Fibroblast of lung (primary cell): ENCODE measurements around the gene ST3GAL4. TPM values are rescaled to one million over a fixed set of nuclear protein-coding genes. Genes with fewer than 3 reads are reported as not detected.

Experiments
- DNase-seq, 2 donors: peaks; one replicate each; pipeline versions ENCODE4 v3.0.0 to v3.0.0-alpha.2; 2010; ENCODE audit warnings: low read depth in 2 of 2
- H2AFZ ChIP-seq: 2 replicates; pipeline ENCODE4 v1.5.1; 2012; ENCODE audit warnings: low read length, control low read depth, inconsistent platforms
- H3K27ac ChIP-seq: 2 replicates; pipeline ENCODE4 v1.5.1; 2011; ENCODE audit warnings: low read length, control low read depth; ENCODE audit not compliant: insufficient read depth
- H3K27me3 ChIP-seq: 2 replicates; pipeline ENCODE4 v1.5.1; 2011; ENCODE audit warnings: mild to moderate bottlenecking, low read length; ENCODE audit not compliant: control insufficient read depth, insufficient read depth
- H3K36me3 ChIP-seq: 2 replicates; pipeline ENCODE4 v1.5.1; 2011; ENCODE audit warnings: low read length; ENCODE audit not compliant: control insufficient read depth, insufficient read depth
- H3K4me1 ChIP-seq: 2 replicates; pipeline ENCODE4 v1.5.1; 2011; ENCODE audit warnings: low read length; ENCODE audit not compliant: control insufficient read depth, insufficient read depth; ENCODE audit errors: extremely low read depth
- H3K4me2 ChIP-seq: 2 replicates; pipeline ENCODE4 v1.5.1; 2011; ENCODE audit warnings: low read length, control low read depth; ENCODE audit not compliant: insufficient read depth; ENCODE audit errors: extremely low read depth
- H3K4me3 ChIP-seq, 4 experiments: fragments of 200-600 bp in 1 of 4; sonication (generic) in 1 of 4; replicated peaks in 1 of 4; 2 replicates each; pipeline ENCODE4 v1.5.1; 2011 to 2016; ENCODE audit warnings: low read length in 4 of 4, low read depth in 3 of 4, mild to moderate bottlenecking in 3 of 4, control low read depth in 2 of 4, inconsistent platforms in 1 of 4, mixed read lengths in 1 of 4; ENCODE audit not compliant: insufficient read depth in 1 of 4; ENCODE audit errors: control extremely low read depth in 1 of 4
- H3K79me2 ChIP-seq: 2 replicates; pipeline ENCODE4 v1.5.1; 2012; ENCODE audit warnings: mild to moderate bottlenecking, low read length, inconsistent platforms; ENCODE audit not compliant: control insufficient read depth, insufficient read depth
- H3K9ac ChIP-seq: 2 replicates; pipeline ENCODE4 v1.5.1; 2011; ENCODE audit warnings: mild to moderate bottlenecking, low read length, control low read depth; ENCODE audit not compliant: insufficient read depth
- H3K9me3 ChIP-seq: 2 replicates; pipeline ENCODE4 v1.5.1; 2012; ENCODE audit warnings: low read depth, low read length; ENCODE audit not compliant: control insufficient read depth, insufficient read depth
- H4K20me1 ChIP-seq: 2 replicates; pipeline ENCODE4 v1.5.1; 2011; ENCODE audit warnings: low read length; ENCODE audit not compliant: control insufficient read depth, insufficient read depth; ENCODE audit errors: extremely low read depth
- EZH2 ChIP-seq: IDR thresholded peaks from 2 replicates; pipeline ENCODE4 v1.5.1; 2012; ENCODE audit warnings: low read length, control low read depth, mild to moderate bottlenecking; ENCODE audit errors: missing control alignments
- polyA plus RNA-seq, 2 donors: library from polyadenylated mRNA; depleted of rRNA in 1 of 2; stranded (reverse) in 1 of 2; unstranded in 1 of 2; fragments of >200 nt; gene quantifications; 2 replicates each; pipeline ENCODE4 v1.2.1, GENCODE V29; 2011 to 2012; ENCODE audit warnings: missing spikeins in 1 of 2
- total RNA-seq: library from RNA; depleted of rRNA; stranded (reverse); fragments of >200 nt; gene quantifications from 2 replicates; pipeline ENCODE4 v1.2.1, GENCODE V29; 2014
- TF ChIP-seq, protein P1 (sequence below), 2 donors: IDR thresholded peaks in 1 of 2; conservative IDR thresholded peaks in 1 of 2; 1 replicate in 1 of 2; 2 replicates in 1 of 2; pipeline ENCODE4 v1.5.1; 2011 to 2012; ENCODE audit warnings: low read length in 2 of 2, control low read depth in 1 of 2, inconsistent platforms in 1 of 2, low read depth in 1 of 2, mild to moderate bottlenecking in 1 of 2

ST3GAL4 gene
- total and polyA plus RNA-seq, 2 donors (not counting 1 experiment from before 2014, with no cell fraction given) = 16.7 to 36.8 TPM

DNA sequence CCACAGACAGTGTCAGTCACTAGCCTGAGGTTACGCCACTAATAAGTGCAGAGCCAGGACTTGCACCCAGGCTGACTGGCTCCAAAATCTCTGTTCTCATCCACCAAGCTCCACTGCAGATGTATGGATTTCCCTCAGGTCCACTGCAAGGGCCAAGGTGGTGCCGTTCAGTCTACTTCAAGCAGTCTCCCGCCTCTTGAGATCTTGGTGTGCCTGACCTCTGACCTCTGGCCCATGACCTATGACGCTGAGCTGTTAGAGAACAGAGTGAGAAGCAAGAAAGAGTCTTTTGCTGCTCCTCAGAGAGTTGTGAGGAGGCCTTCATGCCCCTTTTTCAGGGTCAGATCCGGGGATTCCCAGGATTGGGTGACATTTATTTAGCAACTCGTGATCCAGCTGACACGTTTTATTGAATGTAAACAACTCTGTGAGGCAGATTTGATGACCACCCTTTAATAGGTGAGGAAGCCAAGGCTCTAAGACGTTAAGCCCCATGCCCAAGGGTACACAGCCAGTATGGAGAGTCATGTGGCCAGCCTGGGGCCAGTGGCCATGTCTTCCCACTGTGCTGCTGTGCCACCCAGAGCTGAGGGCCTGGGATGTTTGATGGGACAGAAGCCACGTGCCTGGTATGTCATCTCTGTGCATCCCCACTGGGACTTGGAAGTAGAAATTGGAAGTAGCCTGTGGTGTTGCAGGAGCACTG, 26.4 kb upstream of the ST3GAL4 start:
- Histone ChIP-seq H2AFZ (no peak overlapping the region), H3K36me3 (no peaks in the 10 kb centered on the region), H3K9ac (no peak overlapping the region), H3K27me3 (no peaks in the 10 kb centered on the region), H3K4me1 (peaks cover 10% of the 10 kb centered on the region), H3K79me2 (no peaks in the 10 kb centered on the region), H3K4me3 (no peak overlapping the region), H3K27ac (no peak overlapping the region), H3K9me3 (no peaks in the 10 kb centered on the region), H4K20me1 (no peaks in the 10 kb centered on the region), H3K4me2 (no peak overlapping the region)
- no peak for DNase-seq
- TF ChIP-seq, protein P1, sequence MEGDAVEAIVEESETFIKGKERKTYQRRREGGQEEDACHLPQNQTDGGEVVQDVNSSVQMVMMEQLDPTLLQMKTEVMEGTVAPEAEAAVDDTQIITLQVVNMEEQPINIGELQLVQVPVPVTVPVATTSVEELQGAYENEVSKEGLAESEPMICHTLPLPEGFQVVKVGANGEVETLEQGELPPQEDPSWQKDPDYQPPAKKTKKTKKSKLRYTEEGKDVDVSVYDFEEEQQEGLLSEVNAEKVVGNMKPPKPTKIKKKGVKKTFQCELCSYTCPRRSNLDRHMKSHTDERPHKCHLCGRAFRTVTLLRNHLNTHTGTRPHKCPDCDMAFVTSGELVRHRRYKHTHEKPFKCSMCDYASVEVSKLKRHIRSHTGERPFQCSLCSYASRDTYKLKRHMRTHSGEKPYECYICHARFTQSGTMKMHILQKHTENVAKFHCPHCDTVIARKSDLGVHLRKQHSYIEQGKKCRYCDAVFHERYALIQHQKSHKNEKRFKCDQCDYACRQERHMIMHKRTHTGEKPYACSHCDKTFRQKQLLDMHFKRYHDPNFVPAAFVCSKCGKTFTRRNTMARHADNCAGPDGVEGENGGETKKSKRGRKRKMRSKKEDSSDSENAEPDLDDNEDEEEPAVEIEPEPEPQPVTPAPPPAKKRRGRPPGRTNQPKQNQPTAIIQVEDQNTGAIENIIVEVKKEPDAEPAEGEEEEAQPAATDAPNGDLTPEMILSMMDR (conservative IDR thresholded peaks at IDR 0.05 in 1 of 2, IDR thresholded peaks at IDR 0.05 in 1 of 2; ENCODE audit: low read depth in 1 of 2, low read length in 2 of 2) = no peak
- no peak for TF ChIP-seq EZH2

DNA sequence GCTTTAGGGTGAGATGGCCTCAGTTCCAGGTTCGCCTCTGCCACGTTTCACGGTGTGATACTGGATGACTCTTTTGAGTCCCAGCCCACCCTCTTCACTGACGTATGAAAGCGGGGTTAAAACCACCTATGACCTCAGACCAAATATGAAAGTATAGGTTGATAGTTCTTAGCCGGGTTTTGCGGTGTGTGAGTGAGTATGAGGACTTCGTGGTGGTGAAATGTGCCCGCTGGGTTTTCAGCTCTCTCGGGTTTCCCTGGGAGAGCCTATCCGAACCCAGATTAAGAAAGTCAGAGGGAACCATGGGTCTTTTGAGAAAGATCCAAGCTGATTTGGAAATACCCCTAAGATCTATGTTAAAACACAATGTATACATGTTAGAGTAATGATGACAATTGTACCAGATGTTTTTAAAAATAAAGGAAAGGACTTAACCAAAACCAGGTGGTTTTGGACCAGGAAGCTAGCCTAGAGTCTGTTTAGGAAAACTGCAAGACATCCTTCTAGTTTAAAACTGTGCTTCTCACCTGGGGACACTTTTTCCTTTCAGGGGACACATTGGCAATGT, 25.8 kb upstream of the ST3GAL4 start:
- H2AFZ ChIP-seq = no peak overlapping the region
- no peaks in the 10 kb centered on the region for H3K9me3 ChIP-seq
- no peaks in the 10 kb centered on the region for H3K79me2 ChIP-seq
- no peak overlapping the region for H3K9ac ChIP-seq
- no peaks in the 10 kb centered on the region for H3K27me3 ChIP-seq
- H3K27ac ChIP-seq = no peak overlapping the region
- no peaks in the 10 kb centered on the region for H4K20me1 ChIP-seq
- no peak overlapping the region for H3K4me3 ChIP-seq
- TF ChIP-seq, protein P1 (conservative IDR thresholded peaks at IDR 0.05 in 1 of 2, IDR thresholded peaks at IDR 0.05 in 1 of 2; ENCODE audit: low read depth in 1 of 2, low read length in 2 of 2) = no peak
- TF ChIP-seq EZH2 = no peak
- H3K4me1 ChIP-seq = peaks cover 12% of the 10 kb centered on the region
- DNase-seq = no peak
- H3K36me3 ChIP-seq = no peaks in the 10 kb centered on the region
- H3K4me2 ChIP-seq = no peak overlapping the region

DNA sequence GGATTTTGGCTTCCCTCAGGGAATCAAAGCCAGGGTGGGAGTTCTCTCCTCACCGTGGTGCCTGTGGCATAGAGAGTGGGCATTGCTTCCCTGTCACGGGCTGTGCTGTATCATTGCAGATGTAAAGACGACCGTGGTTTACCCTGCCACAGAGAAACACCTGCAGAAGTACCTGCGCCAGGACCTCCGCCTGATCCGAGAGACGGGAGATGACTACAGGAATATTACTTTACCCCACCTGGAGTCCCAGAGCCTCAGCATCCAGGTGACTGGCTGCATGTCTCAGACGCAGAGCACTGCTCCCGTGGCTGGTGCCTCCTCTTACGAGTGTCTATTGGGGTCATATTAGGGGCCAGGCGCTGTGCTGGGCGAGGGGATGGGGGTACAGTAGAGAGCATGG, 24.2 kb upstream of the ST3GAL4 start:
- H3K4me2 ChIP-seq = no peak overlapping the region
- no peaks in the 10 kb centered on the region for H3K9me3 ChIP-seq
- H3K79me2 ChIP-seq = no peaks in the 10 kb centered on the region
- H4K20me1 ChIP-seq = no peaks in the 10 kb centered on the region
- no peak overlapping the region for H3K4me3 ChIP-seq
- H3K27ac ChIP-seq = no peak overlapping the region
- DNase-seq = no peak
- TF ChIP-seq, protein P1 (conservative IDR thresholded peaks at IDR 0.05 in 1 of 2, IDR thresholded peaks at IDR 0.05 in 1 of 2; ENCODE audit: low read depth in 1 of 2, low read length in 2 of 2) = no peak
- TF ChIP-seq EZH2 = no peak
- no peak overlapping the region for H3K9ac ChIP-seq
- H3K27me3 ChIP-seq = no peaks in the 10 kb centered on the region
- peaks cover 3% of the 10 kb centered on the region for H3K36me3 ChIP-seq
- no peak overlapping the region for H2AFZ ChIP-seq
- peaks cover 15% of the 10 kb centered on the region for H3K4me1 ChIP-seq
